HepG2 (cell line): Measurements from ENCODE around the gene CTNNA3.

Experiments
- JUNB ChIP-seq: sonication (generic); formaldehyde crosslinking; IDR thresholded peaks from 2 replicates; pipeline ENCODE4 v1.8.0; 2022; ENCODE audit warnings: missing genetic modification reagents, mild to moderate bottlenecking, borderline replicate concordance
- KDM1A ChIP-seq: IDR thresholded peaks from 2 replicates; pipeline ENCODE4 v1.6.1; 2016; ENCODE audit warnings: missing compliant biosample characterization
- ZNF740 ChIP-seq: sonication (generic); formaldehyde crosslinking; IDR thresholded peaks from 2 replicates; pipeline ENCODE4 v1.4.0; 2020; ENCODE audit warnings: missing genetic modification reagents
- TF ChIP-seq, protein P1 (sequence below): sonication (generic); formaldehyde crosslinking; IDR thresholded peaks from 2 replicates; pipeline ENCODE4 v1.5.0; 2020; ENCODE audit warnings: mild to moderate bottlenecking, missing genetic modification reagents, moderate library complexity

DNA sequence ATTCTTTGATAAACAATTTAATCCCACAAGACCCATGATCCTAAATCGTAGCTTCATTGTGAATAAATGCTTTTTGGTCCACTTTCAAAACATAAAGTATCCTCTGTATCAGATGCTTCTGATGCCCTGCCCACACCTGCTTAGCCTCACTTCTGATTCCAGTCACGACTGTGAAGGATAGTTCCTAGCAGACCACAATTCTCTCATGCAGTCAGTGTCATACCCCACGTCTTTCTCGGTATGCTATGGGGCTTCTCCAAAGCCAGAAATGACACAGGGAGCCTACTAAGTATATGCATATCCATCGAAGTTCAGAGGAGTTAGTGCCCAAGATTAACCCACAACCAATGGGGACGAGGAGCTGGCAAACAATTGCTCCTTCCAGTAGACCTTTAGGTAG lies 27.6 kb upstream of the CTNNA3 start:
- TF ChIP-seq KDM1A (CRISPR knock-in tag) (no peak), JUNB (no peak), ZNF740 (CRISPR knock-in tag) (no peak)
- TF ChIP-seq, protein P1, sequence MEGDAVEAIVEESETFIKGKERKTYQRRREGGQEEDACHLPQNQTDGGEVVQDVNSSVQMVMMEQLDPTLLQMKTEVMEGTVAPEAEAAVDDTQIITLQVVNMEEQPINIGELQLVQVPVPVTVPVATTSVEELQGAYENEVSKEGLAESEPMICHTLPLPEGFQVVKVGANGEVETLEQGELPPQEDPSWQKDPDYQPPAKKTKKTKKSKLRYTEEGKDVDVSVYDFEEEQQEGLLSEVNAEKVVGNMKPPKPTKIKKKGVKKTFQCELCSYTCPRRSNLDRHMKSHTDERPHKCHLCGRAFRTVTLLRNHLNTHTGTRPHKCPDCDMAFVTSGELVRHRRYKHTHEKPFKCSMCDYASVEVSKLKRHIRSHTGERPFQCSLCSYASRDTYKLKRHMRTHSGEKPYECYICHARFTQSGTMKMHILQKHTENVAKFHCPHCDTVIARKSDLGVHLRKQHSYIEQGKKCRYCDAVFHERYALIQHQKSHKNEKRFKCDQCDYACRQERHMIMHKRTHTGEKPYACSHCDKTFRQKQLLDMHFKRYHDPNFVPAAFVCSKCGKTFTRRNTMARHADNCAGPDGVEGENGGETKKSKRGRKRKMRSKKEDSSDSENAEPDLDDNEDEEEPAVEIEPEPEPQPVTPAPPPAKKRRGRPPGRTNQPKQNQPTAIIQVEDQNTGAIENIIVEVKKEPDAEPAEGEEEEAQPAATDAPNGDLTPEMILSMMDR (CRISPR knock-in tag) = no peak
